GM12878 (cell line): ENCODE results near the gene PORCN. TPM values are rescaled to one million over a fixed set of nuclear protein-coding genes. Genes with fewer than 3 reads are reported as not detected.
"Not testable (repeated sequence)": the region's sequence is repeated elsewhere in the genome, so short reads cannot be mapped to it uniquely, and the experiment has no call there.

Experiments used
- ATAC-seq: fragments of 200-7000 bp; cut with Tn5 transposase; 3 replicates; pipeline ENCODE4 v1.9.1; 2020; ENCODE audit warnings: mild to moderate bottlenecking, moderate library complexity
- BruUV-seq: library from RNA; stranded (reverse); fragments of 400-500 nt; replicated peaks from 2 replicates; lab custom pipeline; 2021; lab: Mats Ljungman, UMichigan
- CTCF ChIA-PET: fragments of 300-600 bp; sonication (Branson Sonifier 250); formaldehyde crosslinking; extraction: SDS; loops from one replicate; lab custom pipeline; 2021; ENCODE audit warnings: inconsistent platforms; lab: Yijun Ruan, JAX
- POLR2A ChIA-PET: fragments of 350-600 bp; formaldehyde crosslinking; extraction: SDS; loops from one replicate; lab custom pipeline; 2021; ENCODE audit warnings: inconsistent platforms; lab: Charles Lee
- RAD21 ChIA-PET: fragments of 300-600 bp; sonication (Branson Sonifier 250); formaldehyde crosslinking; loops from one replicate; lab custom pipeline; 2023; ENCODE audit warnings: antibody characterized with exemption; ENCODE audit not compliant: unreplicated experiment; lab: Charles Lee
- SMC1A ChIA-PET: fragments of 300-600 bp; sonication (Branson Sonifier 250); formaldehyde crosslinking; loops from one replicate; lab custom pipeline; 2023; ENCODE audit not compliant: unreplicated experiment, uncharacterized antibody; lab: Charles Lee
- DNase-seq: peaks from one replicate; pipeline ENCODE4 v3.0.0-alpha.2; 2011; ENCODE audit warnings: low read depth, low spot score
- FAIRE-seq: peaks from 3 replicates; lab custom pipeline; 2011; peaks lifted over from hg19 to GRCh38; lab: Jason Lieb, UNC
- H2AFZ ChIP-seq: 2 replicates; pipeline ENCODE4 v1.6.0; 2011; ENCODE audit warnings: low read depth, low read length, control low read depth; ENCODE audit not compliant: control insufficient read depth
- H3K27ac ChIP-seq: 2 replicates; pipeline ENCODE4 v1.5.1; 2011; ENCODE audit warnings: control low read depth; ENCODE audit not compliant: control insufficient read depth, insufficient read depth
- H3K27me3 ChIP-seq, 2 experiments: replicated peaks in 1 of 2; 2 replicates each; pipeline versions ENCODE4 v1.6.0 to v1.6.1; 2011; ENCODE audit warnings: low read length in 1 of 2; ENCODE audit not compliant: control insufficient read depth in 2 of 2, insufficient read depth in 2 of 2
- H3K36me3 ChIP-seq, 2 experiments: 2 replicates each; pipeline ENCODE4 v1.5.1; 2011; ENCODE audit warnings: low read length in 1 of 2; ENCODE audit not compliant: control insufficient read depth in 2 of 2, insufficient read depth in 2 of 2
- H3K4me1 ChIP-seq: 2 replicates; pipeline ENCODE4 v1.6.1; 2011; ENCODE audit warnings: mild to moderate bottlenecking, low read length, moderate library complexity, mixed read lengths; ENCODE audit not compliant: control insufficient read depth, insufficient read depth
- H3K4me2 ChIP-seq: 2 replicates; pipeline ENCODE4 v1.6.0; 2011; ENCODE audit warnings: control low read depth; ENCODE audit not compliant: control insufficient read depth, insufficient read depth
- H3K4me3 ChIP-seq: fragments of 200-600 bp; sonication (generic); 2 replicates; pipeline ENCODE4 v1.5.1; 2016
- H3K79me2 ChIP-seq: 2 replicates; pipeline ENCODE4 v1.6.0; 2011; ENCODE audit warnings: low read length; ENCODE audit not compliant: control insufficient read depth, insufficient read depth
- H3K9ac ChIP-seq: 2 replicates; pipeline ENCODE4 v1.8.0; 2011; ENCODE audit warnings: low read length, control low read depth, mixed read lengths; ENCODE audit not compliant: control insufficient read depth, insufficient read depth
- H3K9me3 ChIP-seq: replicated peaks from 3 replicates; pipeline ENCODE4 v1.5.1; 2011; ENCODE audit warnings: mild to moderate bottlenecking, low read length; ENCODE audit not compliant: control insufficient read depth, insufficient read depth
- H4K20me1 ChIP-seq: 2 replicates; pipeline ENCODE4 v1.6.0; 2011; ENCODE audit not compliant: control insufficient read depth, insufficient read depth
- BCL11A ChIP-seq: IDR thresholded peaks from 2 replicates; pipeline ENCODE4 v1.6.1; 2011; ENCODE audit warnings: low read depth, low read length
- BCL3 ChIP-seq: IDR thresholded peaks from 2 replicates; pipeline ENCODE4 v1.6.1; 2011; ENCODE audit warnings: borderline replicate concordance, low read depth, mild to moderate bottlenecking, moderate library complexity, low read length; ENCODE audit not compliant: insufficient read depth, poor library complexity, severe bottlenecking
- CHD4 ChIP-seq: fragments of 200-600 bp; sonication (generic); IDR thresholded peaks from 2 replicates; pipeline ENCODE4 v1.6.1; 2016; ENCODE audit warnings: mild to moderate bottlenecking
- CREB1 ChIP-seq: IDR thresholded peaks from 2 replicates; pipeline ENCODE4 v1.6.1; 2012; ENCODE audit warnings: low read depth, mild to moderate bottlenecking, inconsistent platforms
- EED ChIP-seq: sonication (generic); IDR thresholded peaks from 2 replicates; pipeline ENCODE4 v1.6.1; 2016; ENCODE audit warnings: antibody characterized with exemption, low read depth
- FOS ChIP-seq: IDR thresholded peaks from 3 replicates; pipeline ENCODE4 v1.6.1; 2011; ENCODE audit warnings: borderline replicate concordance; ENCODE audit not compliant: insufficient read length; ENCODE audit errors: extremely low read depth
- LARP7 ChIP-seq: fragments of 450-650 bp; IDR thresholded peaks from 2 replicates; pipeline ENCODE4 v1.6.1; 2017; ENCODE audit warnings: mild to moderate bottlenecking
- MYB ChIP-seq: fragments of 150-350 bp; IDR thresholded peaks from 2 replicates; pipeline ENCODE4 v1.6.1; 2014; ENCODE audit warnings: mild to moderate bottlenecking, low read depth, low read length, borderline replicate concordance
- NFYB ChIP-seq: IDR thresholded peaks from 2 replicates; pipeline ENCODE4 v1.6.1; 2011; ENCODE audit warnings: low read depth, mild to moderate bottlenecking, low read length, improper control_type of control experiment, moderate library complexity; ENCODE audit not compliant: insufficient read depth
- REST ChIP-seq: IDR thresholded peaks from 2 replicates; pipeline ENCODE4 v1.6.1; 2012; ENCODE audit warnings: mild to moderate bottlenecking, low read depth, low read length
- SMARCA5 ChIP-seq: fragments of 450-650 bp; IDR thresholded peaks from 2 replicates; pipeline ENCODE4 v1.6.1; 2017; ENCODE audit warnings: mild to moderate bottlenecking
- WRNIP1 ChIP-seq: IDR thresholded peaks from 2 replicates; pipeline ENCODE4 v1.6.1; 2011; ENCODE audit warnings: low read depth, low read length, improper control_type of control experiment, borderline replicate concordance
- WGBS: methylation state at CpG from one replicate; pipeline ENCODE4 v1.1.6; 2016; ENCODE audit warnings: low lambda C conversion rate; ENCODE audit not compliant: insufficient replicate concordance, insufficient coverage; ENCODE audit errors: missing lambda C conversion rate; 5-methylcytosine and 5-hydroxymethylcytosine counted together
- in situ Hi-C: fragments of 300-500 bp; cut with MboI; formaldehyde crosslinking; loops from 9 replicates; pipeline ENCODE4 v1.14.3; 2018; ENCODE audit warnings: mixed read lengths
- intact Hi-C: fragments of 100-400 bp; cut with micrococcal nuclease; formaldehyde crosslinking; loops from one replicate; pipeline ENCODE4 v1.14.2; 2022; ENCODE audit not compliant: unreplicated experiment
- polyA plus RNA-seq, 11 experiments: library from polyadenylated mRNA; depleted of rRNA in 4 of 11; unstranded in 6 of 11; stranded (reverse) in 5 of 11; fragments of >200 nt; fragmentation: Nextera tagmentation in 4 of 11; fragmentation: Illumina TruSeq in 1 of 11; extraction: Ambion mirVana in 4 of 11; extraction: Trizol in 1 of 11; gene quantifications; 1 replicate in 1 of 11; 2 replicates in 10 of 11; pipeline versions ENCODE4 v1.2.1 to v1.2.3, GENCODE V29; 2011 to 2016; ENCODE audit warnings: inconsistent platforms in 2 of 11, missing spikeins in 2 of 11, low read depth in 1 of 11
- total RNA-seq, 4 experiments: library from RNA; depleted of rRNA in 3 of 4; stranded (reverse); fragments of >200 nt in 3 of 4; fragmentation: Illumina TruSeq in 1 of 4; extraction: Trizol in 1 of 4; gene quantifications; 2 replicates each; pipeline versions ENCODE4 v1.2.1 to v1.2.3, GENCODE V29; 2013 to 2021

PORCN gene
- total and polyA plus RNA-seq, 10 of the 15 experiments (the other 5 are each of a cell fraction or from before 2014, with no cell fraction given), result 0.27 to 21.0 (median 14.1) TPM

- no peak for ATAC-seq
- no peak for TF ChIP-seq MYB
- no peak for TF ChIP-seq EED
- no peak for TF ChIP-seq CREB1
- TF ChIP-seq NFYB, result no peak
- no peak for TF ChIP-seq BCL3
- no peak for TF ChIP-seq BCL11A
- no peak for TF ChIP-seq WRNIP1
- no peak for TF ChIP-seq REST
- TF ChIP-seq LARP7, result no peak
- TF ChIP-seq FOS, result no peak
- no peak for TF ChIP-seq SMARCA5
- no peak for TF ChIP-seq CHD4
- Histone ChIP-seq H3K9ac (no peak overlapping the region), H3K9me3 (no peaks in the 10 kb centered on the region; the same call in 2 of the 3 replicates), H3K4me2 (no peak overlapping the region), H3K36me3 (peaks cover 0 to 5% of the 10 kb centered on the region in 2 experiments; a peak in 2 of 4 replicates), H3K27ac (no peak overlapping the region), H3K4me1 (no peaks in the 10 kb centered on the region), H2AFZ (no peak overlapping the region), H4K20me1 (no peaks in the 10 kb centered on the region), H3K27me3 (no peaks in the 10 kb centered on the region), H3K4me3 (no peak overlapping the region), H3K79me2 (no peaks in the 10 kb centered on the region)
- RAD21 ChIA-PET, result no interaction called here
- DNase-seq, result no peak
- SMC1A ChIA-PET, result no interaction called here
- intact Hi-C loops (no loop called here), in situ Hi-C loops (no loop called here)
- WGBS, result 72% methylated on average over 3 of the region's 3 CpGs
- no TSS peak for BruUV-seq
- CTCF ChIA-PET, result no interaction called here
- no peak for FAIRE-seq
- POLR2A ChIA-PET, result interaction anchor here (1.5 kb wide), 1 partner anchor 11 kb away, joined by 5 read pairs; no protein-coding TSS in a partner anchor
Observed at GRCh38 chrX:48548871-48549270, 40.1 kb downstream of the PORCN start.

- H3K36me3 ChIP-seq, intact Hi-C loops, ATAC-seq, H3K9ac ChIP-seq, H3K4me2 ChIP-seq, H3K27ac ChIP-seq, H3K27me3 ChIP-seq, CTCF ChIA-PET, in situ Hi-C loops, H3K79me2 ChIP-seq, H3K4me3 ChIP-seq, H4K20me1 ChIP-seq, SMC1A ChIA-PET, H3K4me1 ChIP-seq, H2AFZ ChIP-seq, H3K9me3 ChIP-seq, DNase-seq, RAD21 ChIA-PET, BruUV-seq, POLR2A ChIA-PET, FAIRE-seq: not testable (repeated sequence)
- WGBS, result 73% methylated on average over 9 of the region's 9 CpGs
Observed at GRCh38 chrX:48555731-48556325, 47.0 kb downstream of the PORCN start.
